ENCODE data around the gene TRIM2. TPM values are rescaled to one million over a fixed set of nuclear protein-coding genes. Genes with fewer than 3 reads are reported as not detected.

Gene TRIM2
- total and polyA plus RNA-seq, 3 donors from 2014 or later, result 6.1 to 12.8 (median 10.7) TPM

- no peak for DNase-seq
- Histone ChIP-seq H3K4me1 (no peaks in the 10 kb centered on the region), H3K4me3 (no peak overlapping the region), H3K9me3 (no peaks in the 10 kb centered on the region), H3K36me3 (ENCODE audit: low read depth, missing control alignments) (no peaks in the 10 kb centered on the region), H3K27ac (no peak overlapping the region), H3K27me3 (no peaks in the 10 kb centered on the region)
- TF ChIP-seq CTCF (IDR thresholded peaks at IDR 0.05) (no peak), POLR2A (IDR thresholded peaks at IDR 0.05) (no peak)
- intact Hi-C loops (cut with DNase I; ENCODE audit: low total_unique reads), result no loop called here
- WGBS, 2 donors, result 85 to 93% methylated on average over 1 of the region's 1 CpG
Observed at GRCh38 chr4:153366486-153366885, 162.2 kb downstream of the TRIM2 start.

GRCh38 chr4:153367092-153367491, 162.8 kb downstream of the TRIM2 start:
- no peak overlapping the region for H3K27ac ChIP-seq
- H3K4me1 ChIP-seq, result no peaks in the 10 kb centered on the region
- intact Hi-C loops (cut with DNase I; ENCODE audit: low total_unique reads), result no loop called here
- WGBS, 2 donors, result 86% methylated on average over 1 of the region's 1 CpG
- no peaks in the 10 kb centered on the region for H3K27me3 ChIP-seq
- no peak for DNase-seq
- H3K4me3 ChIP-seq, result no peak overlapping the region
- no peaks in the 10 kb centered on the region for H3K36me3 ChIP-seq (ENCODE audit: low read depth, missing control alignments)
- no peaks in the 10 kb centered on the region for H3K9me3 ChIP-seq
- TF ChIP-seq CTCF (IDR thresholded peaks at IDR 0.05), result no peak
- TF ChIP-seq POLR2A (IDR thresholded peaks at IDR 0.05), result no peak

GRCh38 chr4:153369021-153369420, 164.8 kb downstream of the TRIM2 start:
- WGBS, 2 donors, result 82 to 95% methylated on average over 1 of the region's 1 CpG
- no peaks in the 10 kb centered on the region for H3K9me3 ChIP-seq
- intact Hi-C loops (cut with DNase I; ENCODE audit: low total_unique reads), result no loop called here
- TF ChIP-seq POLR2A (IDR thresholded peaks at IDR 0.05), result no peak
- no peak for TF ChIP-seq CTCF (IDR thresholded peaks at IDR 0.05)
- H3K27ac ChIP-seq, result no peak overlapping the region
- no peaks in the 10 kb centered on the region for H3K27me3 ChIP-seq
- H3K4me1 ChIP-seq, result no peaks in the 10 kb centered on the region
- no peaks in the 10 kb centered on the region for H3K36me3 ChIP-seq (ENCODE audit: low read depth, missing control alignments)
- no peak for DNase-seq
- H3K4me3 ChIP-seq, result no peak overlapping the region

GRCh38 chr4:153371701-153372234, 167.5 kb downstream of the TRIM2 start:
- intact Hi-C loops (cut with DNase I; ENCODE audit: low total_unique reads), result no loop called here
- Histone ChIP-seq H3K36me3 (ENCODE audit: low read depth, missing control alignments) (no peaks in the 10 kb centered on the region), H3K27me3 (no peaks in the 10 kb centered on the region), H3K4me1 (no peaks in the 10 kb centered on the region), H3K9me3 (no peaks in the 10 kb centered on the region), H3K27ac (no peak overlapping the region), H3K4me3 (no peak overlapping the region)
- 90 to 94% methylated on average over 6 of the region's 6 CpGs for WGBS, 2 donors
- no peak for TF ChIP-seq CTCF (IDR thresholded peaks at IDR 0.05)
- no peak for TF ChIP-seq POLR2A (IDR thresholded peaks at IDR 0.05)
- DNase-seq, result no peak

GRCh38 chr4:153372967-153373562, 168.8 kb downstream of the TRIM2 start:
- no peaks in the 10 kb centered on the region for H3K27me3 ChIP-seq
- H3K27ac ChIP-seq, result no peak overlapping the region
- no peaks in the 10 kb centered on the region for H3K9me3 ChIP-seq
- no peak overlapping the region for H3K4me3 ChIP-seq
- 78 to 85% methylated on average over 1 of the region's 1 CpG for WGBS, 2 donors
- H3K36me3 ChIP-seq (ENCODE audit: low read depth, missing control alignments), result no peaks in the 10 kb centered on the region
- intact Hi-C loops (cut with DNase I; ENCODE audit: low total_unique reads), result no loop called here
- DNase-seq, result no peak
- TF ChIP-seq POLR2A (IDR thresholded peaks at IDR 0.05) (no peak), CTCF (IDR thresholded peaks at IDR 0.05) (no peak)
- no peaks in the 10 kb centered on the region for H3K4me1 ChIP-seq
